Heart right ventricle (tissue), 16 donors: ENCODE results near the gene TSPAN5. TPM values are rescaled to one million over a fixed set of nuclear protein-coding genes. Genes with fewer than 3 reads are reported as not detected.

Experiments used
- ATAC-seq, 8 donors: fragments of 200-7000 bp; cut with Tn5 transposase; one replicate each; pipeline ENCODE4 v1.9.1; 2020; ENCODE audit warnings: mild to moderate bottlenecking in 8 of 8, moderate library complexity in 8 of 8, moderate number of reproducible peaks in 1 of 8
- DNase-seq, 2 donors: peaks; one replicate each; pipeline ENCODE4 v3.0.0-alpha.2; 2020
- H3K27ac ChIP-seq, 10 donors: fragments of 200-600 bp; sonication (generic) in 2 of 10; one replicate each; pipeline versions ENCODE4 v1.5.0 to v1.8.0; 2020 to 2022; ENCODE audit warnings: mild to moderate bottlenecking in 3 of 10
- H3K27me3 ChIP-seq, 7 donors: fragments of 200-600 bp; one replicate each; pipeline ENCODE4 v1.8.0; 2021 to 2022; ENCODE audit warnings: mild to moderate bottlenecking in 2 of 7
- H3K36me3 ChIP-seq, 9 donors: fragments of 200-600 bp; sonication (generic) in 1 of 9; one replicate each; pipeline versions ENCODE4 v1.5.0 to v1.8.0; 2020 to 2022; ENCODE audit warnings: mild to moderate bottlenecking in 2 of 9
- H3K4me1 ChIP-seq, 9 donors: fragments of 200-600 bp; sonication (generic) in 1 of 9; one replicate each; pipeline versions ENCODE4 v1.5.0 to v1.8.0; 2020 to 2022; ENCODE audit warnings: mild to moderate bottlenecking in 4 of 9
- H3K4me3 ChIP-seq, 10 donors: fragments of 200-600 bp; sonication (generic) in 2 of 10; one replicate each; pipeline versions ENCODE4 v1.5.0 to v1.8.0; 2020 to 2022; ENCODE audit warnings: mild to moderate bottlenecking in 7 of 10, moderate library complexity in 2 of 10
- H3K9me3 ChIP-seq, 11 donors: fragments of 200-600 bp in 10 of 11; sonication (generic) in 2 of 11; one replicate each; pipeline versions ENCODE4 v1.5.0 to v1.8.0; 2013 to 2022; ENCODE audit warnings: mild to moderate bottlenecking in 2 of 11, control low read depth in 1 of 11, moderate library complexity in 1 of 11
- CTCF ChIP-seq, 9 donors: fragments of 200-600 bp; sonication (generic) in 2 of 9; IDR thresholded peaks; one replicate each; pipeline versions ENCODE4 v1.5.0 to v1.8.0; 2021 to 2022; ENCODE audit warnings: antibody characterized with exemption in 9 of 9, mild to moderate bottlenecking in 5 of 9, moderate library complexity in 1 of 9
- WGBS, 2 donors: extraction: QIAGEN DNeasy Blood & Tissue Kit; methylation state at CpG; one replicate each; pipeline ENCODE4 v1.1.7; 2013; ENCODE audit warnings: inconsistent platforms in 1 of 2; 5-methylcytosine and 5-hydroxymethylcytosine counted together
- intact Hi-C, 10 donors: fragments of 100-400 bp; cut with DNase I; formaldehyde crosslinking; loops; one replicate each; pipeline versions ENCODE4 v1.11.1 to v1.14.2; 2022
- polyA plus RNA-seq, 2 donors: library from polyadenylated mRNA; stranded (reverse); fragments of 200-250 nt; gene quantifications; one replicate each; pipeline ENCODE4 v1.2.3, GENCODE V29; 2013
- total RNA-seq, 10 donors: library from RNA; stranded (reverse); fragmentation: NEBNext Ultra II Directional in 3 of 10; extraction: Animal tissue kit (Norgen Biotek cat#: 25700) in 3 of 10; gene quantifications; one replicate each; pipeline versions ENCODE4 v1.2.1 to v1.2.4, GENCODE V29; 2021 to 2023
- donor health status: Arrhythmogenic right ventricular cardiomyopathy.
- donor health status: ischemic (EF 13 %, LVEDD 7.1; RV severe dilation, severe dysfunction).
- donor health status: healthy with polysubstance abuse.
- donor health status: DM: no; HTN: yes; CAD: no.
- donor health status: DM: no; HTN: no; CAD: no.
- donor health status: ischemic (EF 25% LVEDD 6.9; RV normal size, moderate dysfunction).
- donor health status: ischemic (EF 25% LVEDD 5.7; RV mildly dilated, moderate dysfunction).
- donor health status: healthy.
- donor health status: DM: yes; HTN: yes; CAD: no.
- donor health status: Ischemic cardiomyopathy.
- donor health status: ischemic (EF 35%, LVEDD 5.7; RV mildly dilated, moderate dysfunction).
- donor health status: nonischemic (EF 11% LVEDD 7.7; RV severe dilation, severe dysfunction).
- donor health status: DM: yes; HTN: yes; CAD: no.
- donor health status: PGD.
- donor health status: ischemic (EF 29% LVEDD 5.4; RV normal size, mild dysfunction).
- donor health status: nonischemic (EF 23%, LVEDD 6.1; RV moderate dilation, normal function).

TSPAN5 gene
- total and polyA plus RNA-seq, 12 donors, result 0.85 to 6.7 (median 3.8) TPM

- TF ChIP-seq CTCF (IDR thresholded peaks at IDR 0.05), result no peak
- no peak overlapping the region for H3K4me3 ChIP-seq
- H3K27me3 ChIP-seq, result no peaks in the 10 kb centered on the region
- H3K27ac ChIP-seq, result no peak overlapping the region
- peaks cover 0 to 33% (median 11%) of the 10 kb centered on the region in 9 donors for H3K4me1 ChIP-seq
- 49 to 59% methylated on average over 4 of the region's 4 CpGs for WGBS, 2 donors
- DNase-seq (no peak), ATAC-seq (no peak)
- no peaks in the 10 kb centered on the region for H3K9me3 ChIP-seq
- intact Hi-C loops, result loop anchor here in 1 of 10 donors (5.0 kb wide), 1 partner anchor 158 kb away; no protein-coding TSS in a partner anchor
- no peaks in the 10 kb centered on the region for H3K36me3 ChIP-seq
These were observed 33.0 kb downstream of the TSPAN5 start for GRCh38 chr4:98625399-98625798.

GRCh38 chr4:98624642-98625041 lies 33.8 kb downstream of the TSPAN5 start:
- Histone ChIP-seq H3K27me3 (no peaks in the 10 kb centered on the region), H3K4me1 (peaks cover 0 to 33% (median 11%) of the 10 kb centered on the region in 9 donors), H3K36me3 (no peaks in the 10 kb centered on the region), H3K4me3 (no peak overlapping the region), H3K27ac (no peak overlapping the region), H3K9me3 (no peaks in the 10 kb centered on the region)
- TF ChIP-seq CTCF (IDR thresholded peaks at IDR 0.05), result no peak
- WGBS, 2 donors, result 93 to 98% methylated on average over 4 of the region's 4 CpGs
- ATAC-seq (no peak), DNase-seq (no peak)
- intact Hi-C loops, result loop anchor here in 1 of 10 donors (5.0 kb wide), 1 partner anchor 157 kb away; no protein-coding TSS in a partner anchor

- no peak for TF ChIP-seq CTCF (IDR thresholded peaks at IDR 0.05)
These were observed 34.3 kb downstream of the TSPAN5 start for GRCh38 chr4:98624144-98624543.

GRCh38 chr4:98623126-98623802 lies 35.1 kb downstream of the TSPAN5 start:
- TF ChIP-seq CTCF (IDR thresholded peaks at IDR 0.05), result no peak
- DNase-seq (no peak), ATAC-seq (no peak)
- no peak overlapping the region for H3K27ac ChIP-seq
- H3K4me3 ChIP-seq, result no peak overlapping the region
- H3K4me1 ChIP-seq, result peaks cover 0 to 33% (median 11%) of the 10 kb centered on the region in 9 donors
- 65% methylated on average over 3 of the region's 3 CpGs for WGBS, 2 donors
- H3K27me3 ChIP-seq, result no peaks in the 10 kb centered on the region
- H3K9me3 ChIP-seq, result no peaks in the 10 kb centered on the region
- intact Hi-C loops, result no loop called here
- no peaks in the 10 kb centered on the region for H3K36me3 ChIP-seq

More at GRCh38 chr4:98624144-98624543, 34.3 kb downstream of the TSPAN5 start:
- H3K4me1 ChIP-seq, result peaks cover 0 to 33% (median 11%) of the 10 kb centered on the region in 9 donors
- WGBS, 2 donors, result 94 to 98% methylated on average over 2 of the region's 2 CpGs
- H3K27me3 ChIP-seq, result no peaks in the 10 kb centered on the region
- DNase-seq (no peak), ATAC-seq (no peak)
- no peak overlapping the region for H3K27ac ChIP-seq
- intact Hi-C loops, result no loop called here
- H3K36me3 ChIP-seq, result no peaks in the 10 kb centered on the region
- no peaks in the 10 kb centered on the region for H3K9me3 ChIP-seq
- no peak overlapping the region for H3K4me3 ChIP-seq
